HFFc6 (cell line): ENCODE results near the gene BCR. TPM values are rescaled to one million over a fixed set of nuclear protein-coding genes. Genes with fewer than 3 reads are reported as not detected.

Experiments used
- DNase-seq: peaks from one replicate; pipeline ENCODE4 v3.0.0-alpha.2; 2018
- H3K27ac Mint-ChIP-seq: 2 replicates; pipeline ENCODE4 v1.8.0; 2020; ENCODE audit warnings: mild to moderate bottlenecking, mixed read lengths
- H3K27me3 Mint-ChIP-seq: 2 replicates; pipeline ENCODE4 v1.8.0; 2021; ENCODE audit warnings: mild to moderate bottlenecking, moderate library complexity, mixed read lengths; ENCODE audit not compliant: insufficient read depth
- H3K36me3 Mint-ChIP-seq: 2 replicates; pipeline ENCODE4 v1.8.0; 2021; ENCODE audit warnings: low read depth, mixed read lengths
- H3K4me1 Mint-ChIP-seq: 2 replicates; pipeline ENCODE4 v1.8.0; 2020; ENCODE audit warnings: low read depth, mixed read lengths
- H3K4me3 Mint-ChIP-seq: 2 replicates; pipeline ENCODE4 v1.8.0; 2020; ENCODE audit warnings: mild to moderate bottlenecking, moderate library complexity, mixed read lengths
- H3K9me3 Mint-ChIP-seq: 2 replicates; pipeline ENCODE4 v1.8.0; 2020; ENCODE audit warnings: mild to moderate bottlenecking, mixed read lengths
- total RNA-seq, 6 experiments: library from RNA; stranded (reverse); fragmentation: NEBNext Ultra II Directional; extraction: Animal tissue kit (Norgen Biotek cat#: 25700); gene quantifications; 2 replicates in 1 of 6; 3 replicates in 5 of 6; pipeline ENCODE4 v1.2.3, GENCODE V29; 2021
- TF ChIP-seq, protein P1 (sequence below): fragments of 200-600 bp; sonication (generic); IDR thresholded peaks from 2 replicates; pipeline ENCODE4 v1.5.0; 2021; ENCODE audit warnings: antibody characterized with exemption, mild to moderate bottlenecking

Gene BCR
- total RNA-seq, 6 experiments from 2014 or later, result 28.0 to 41.3 (median 31.3) TPM

DNA sequence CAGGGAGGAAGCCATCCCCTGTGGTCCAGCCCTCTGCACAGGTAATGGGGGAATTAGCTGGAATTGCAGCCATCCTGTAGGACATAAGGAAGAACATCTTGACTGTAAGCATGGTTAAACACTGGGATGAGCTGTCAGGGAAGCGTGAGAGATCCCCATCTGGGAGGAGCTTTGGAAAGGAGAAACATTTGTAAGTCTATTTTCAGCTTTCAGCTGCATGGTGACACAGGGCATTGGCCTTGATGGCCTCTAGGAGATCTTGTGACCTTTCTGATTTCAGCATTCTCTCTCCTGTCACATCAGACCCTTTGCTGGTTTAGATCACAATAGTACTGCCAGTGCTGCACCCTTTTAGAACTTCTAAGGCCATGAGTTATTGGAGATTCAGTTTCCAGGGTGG lies 47.1 kb downstream of the BCR start:
- no peak for DNase-seq
- TF ChIP-seq, protein P1, sequence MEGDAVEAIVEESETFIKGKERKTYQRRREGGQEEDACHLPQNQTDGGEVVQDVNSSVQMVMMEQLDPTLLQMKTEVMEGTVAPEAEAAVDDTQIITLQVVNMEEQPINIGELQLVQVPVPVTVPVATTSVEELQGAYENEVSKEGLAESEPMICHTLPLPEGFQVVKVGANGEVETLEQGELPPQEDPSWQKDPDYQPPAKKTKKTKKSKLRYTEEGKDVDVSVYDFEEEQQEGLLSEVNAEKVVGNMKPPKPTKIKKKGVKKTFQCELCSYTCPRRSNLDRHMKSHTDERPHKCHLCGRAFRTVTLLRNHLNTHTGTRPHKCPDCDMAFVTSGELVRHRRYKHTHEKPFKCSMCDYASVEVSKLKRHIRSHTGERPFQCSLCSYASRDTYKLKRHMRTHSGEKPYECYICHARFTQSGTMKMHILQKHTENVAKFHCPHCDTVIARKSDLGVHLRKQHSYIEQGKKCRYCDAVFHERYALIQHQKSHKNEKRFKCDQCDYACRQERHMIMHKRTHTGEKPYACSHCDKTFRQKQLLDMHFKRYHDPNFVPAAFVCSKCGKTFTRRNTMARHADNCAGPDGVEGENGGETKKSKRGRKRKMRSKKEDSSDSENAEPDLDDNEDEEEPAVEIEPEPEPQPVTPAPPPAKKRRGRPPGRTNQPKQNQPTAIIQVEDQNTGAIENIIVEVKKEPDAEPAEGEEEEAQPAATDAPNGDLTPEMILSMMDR, result no peak
- H3K9me3 Mint-ChIP-seq, result peaks cover 16% of the 10 kb centered on the region
- no peak overlapping the region for H3K4me3 Mint-ChIP-seq
- H3K36me3 Mint-ChIP-seq, result peaks cover 25% of the 10 kb centered on the region
- H3K4me1 Mint-ChIP-seq, result peaks cover 51% of the 10 kb centered on the region
- no peak overlapping the region for H3K27ac Mint-ChIP-seq
- H3K27me3 Mint-ChIP-seq, result no peaks in the 10 kb centered on the region; the same call in 1 of the 2 replicates

DNA sequence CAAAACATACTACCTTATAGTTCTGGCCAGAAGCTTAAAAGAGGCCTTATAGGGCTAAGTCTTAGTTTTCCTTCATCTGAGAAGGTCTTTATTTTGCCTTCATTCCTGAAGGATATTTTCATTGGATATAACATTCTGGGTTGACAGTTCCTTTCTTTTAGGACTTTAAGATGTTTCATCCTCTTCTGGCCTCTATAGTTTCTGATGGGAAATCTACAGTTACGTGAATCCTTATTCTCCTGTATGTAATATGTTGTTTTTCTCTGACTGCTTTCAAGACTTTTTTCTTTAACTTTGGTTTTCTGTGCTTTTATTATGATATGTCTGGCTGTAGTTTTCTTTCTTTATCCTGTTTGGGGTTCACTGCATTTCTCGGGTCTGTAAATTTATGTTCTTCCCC lies 48.2 kb downstream of the BCR start:
- H3K27ac Mint-ChIP-seq, result no peak overlapping the region
- peaks cover 25% of the 10 kb centered on the region for H3K36me3 Mint-ChIP-seq
- no peak for DNase-seq
- peaks cover 16% of the 10 kb centered on the region for H3K9me3 Mint-ChIP-seq
- no peaks in the 10 kb centered on the region; the same call in 1 of the 2 replicates for H3K27me3 Mint-ChIP-seq
- TF ChIP-seq, protein P1, result no peak
- peaks cover 61% of the 10 kb centered on the region for H3K4me1 Mint-ChIP-seq
- no peak overlapping the region for H3K4me3 Mint-ChIP-seq

DNA sequence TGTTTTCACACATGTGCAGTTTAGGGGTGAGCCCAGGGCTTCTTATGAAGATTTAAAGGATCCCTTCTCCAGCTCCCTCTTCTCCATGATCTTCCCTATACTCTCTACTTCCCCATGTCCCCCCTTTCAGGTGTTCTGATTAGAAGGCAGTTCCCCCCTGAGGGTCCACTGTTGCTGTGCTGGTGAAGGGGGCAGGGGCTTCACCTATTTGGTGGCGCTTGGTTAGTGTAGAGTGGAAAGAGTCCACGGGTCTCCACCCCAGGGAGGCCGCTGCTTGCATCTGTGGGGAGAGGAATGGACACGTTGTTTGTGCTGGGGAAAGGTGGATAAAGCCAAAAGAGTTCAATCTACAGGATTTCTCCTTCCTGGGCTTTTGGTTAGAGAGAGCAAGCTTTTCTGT lies 49.3 kb downstream of the BCR start:
- TF ChIP-seq, protein P1, result no peak
- Mint-ChIP-seq H3K4me3 (no peak overlapping the region), H3K27ac (no peak overlapping the region), H3K4me1 (peaks cover 65% of the 10 kb centered on the region), H3K36me3 (peaks cover 25% of the 10 kb centered on the region), H3K27me3 (no peaks in the 10 kb centered on the region; the same call in 1 of the 2 replicates), H3K9me3 (peaks cover 16% of the 10 kb centered on the region)
- DNase-seq, result no peak

DNA sequence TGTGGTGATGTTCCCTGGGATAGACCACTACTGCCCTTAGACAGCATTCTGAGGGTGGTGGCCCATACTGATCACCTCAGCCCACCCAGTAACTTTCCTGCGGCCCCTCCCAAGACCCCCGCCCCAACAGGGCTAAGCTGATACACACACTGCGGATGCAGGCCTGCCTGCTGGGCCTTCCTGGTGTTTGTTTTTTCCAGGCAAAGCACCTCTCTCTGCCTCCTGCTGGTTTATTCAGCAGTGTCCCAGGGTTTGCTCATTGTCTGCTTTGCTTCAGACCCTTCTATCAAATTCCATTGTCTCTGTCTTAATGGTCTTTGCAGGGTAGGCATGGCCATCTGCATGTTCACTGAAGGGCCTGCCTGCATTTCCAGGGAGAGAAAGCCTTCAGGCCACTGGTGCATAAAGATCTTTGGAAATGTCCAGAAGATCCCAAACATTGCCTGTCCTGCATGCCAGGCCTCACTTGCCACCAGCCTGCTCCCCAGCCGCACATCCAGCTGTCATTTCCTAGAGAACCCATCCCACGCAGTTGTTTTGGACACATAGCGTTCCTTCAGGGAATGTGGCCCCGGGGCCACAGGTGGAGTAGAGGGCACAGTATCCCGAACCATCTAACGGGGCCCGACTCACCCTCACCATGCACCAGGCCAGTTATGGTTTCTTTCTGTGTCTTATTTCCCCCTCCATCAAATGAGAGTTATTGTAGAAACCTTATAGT lies 50.2 kb downstream of the BCR start:
- Mint-ChIP-seq H3K4me1 (peaks cover 60% of the 10 kb centered on the region), H3K4me3 (no peak overlapping the region), H3K9me3 (peaks cover 16% of the 10 kb centered on the region), H3K27ac (no peak overlapping the region), H3K36me3 (peaks cover 25% of the 10 kb centered on the region), H3K27me3 (no peaks in the 10 kb centered on the region; the same call in 1 of the 2 replicates)
- no peak for DNase-seq
- TF ChIP-seq, protein P1, result no peak

DNA sequence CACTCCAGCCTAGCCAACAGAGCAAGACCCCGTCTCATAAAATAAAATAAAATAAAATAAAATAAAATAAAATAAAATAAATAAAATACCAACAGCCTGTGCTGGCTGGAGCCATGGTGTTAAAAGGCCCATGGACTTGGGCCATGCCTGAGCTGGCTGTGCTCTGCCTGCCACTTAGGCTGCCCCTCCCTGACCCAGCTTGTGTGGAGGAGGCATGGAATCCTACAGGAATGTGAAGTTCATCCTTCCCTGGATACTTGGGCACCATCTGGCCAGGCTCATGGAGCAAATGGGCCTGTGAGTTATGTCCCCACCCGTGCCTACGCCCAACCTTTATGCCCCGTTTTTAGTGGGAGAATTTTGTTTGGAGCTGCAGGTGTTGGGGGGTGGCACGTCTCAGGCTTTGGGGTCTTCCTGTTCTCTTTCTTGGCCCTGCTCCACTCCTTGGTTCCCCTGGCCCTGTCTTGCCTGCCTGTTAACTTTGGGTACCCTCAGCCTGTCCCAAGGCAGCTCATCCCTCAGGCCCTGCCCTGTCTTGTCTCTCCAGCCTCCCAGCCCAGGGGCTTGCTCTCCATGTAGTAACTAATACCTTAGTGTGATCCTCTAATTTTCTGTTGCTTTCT lies 51.3 kb downstream of the BCR start:
- Mint-ChIP-seq H3K36me3 (peaks cover 25% of the 10 kb centered on the region), H3K9me3 (peaks cover 16% of the 10 kb centered on the region), H3K4me3 (no peak overlapping the region), H3K4me1 (peaks cover 58% of the 10 kb centered on the region), H3K27ac (peak overlapping the region; percentile 36; the same call in 1 of the 2 replicates), H3K27me3 (no peaks in the 10 kb centered on the region; the same call in 1 of the 2 replicates)
- TF ChIP-seq, protein P1, result no peak
- no peak for DNase-seq
